IMR-90 (cell line): ENCODE results near the gene SARNP. TPM values are rescaled to one million over a fixed set of nuclear protein-coding genes. Genes with fewer than 3 reads are reported as not detected.
"Not testable (repeated sequence)": the region's sequence is repeated elsewhere in the genome, so short reads cannot be mapped to it uniquely, and the experiment has no call there.

Source experiments
- ATAC-seq: fragments of 200-7000 bp; cut with Tn5 transposase; 2 replicates; pipeline ENCODE4 v1.9.1; 2020; ENCODE audit warnings: low read depth, mild to moderate bottlenecking, moderate library complexity
- BruUV-seq: library from RNA; stranded (reverse); fragments of 400-500 nt; replicated peaks from 2 replicates; lab custom pipeline; 2021; lab: Mats Ljungman, UMichigan
- CTCF ChIA-PET: fragments of 300-600 bp; formaldehyde crosslinking; extraction: SDS; loops from one replicate; lab custom pipeline; 2021; ENCODE audit warnings: antibody characterized with exemption; lab: Yijun Ruan, JAX
- POLR2A ChIA-PET: fragments of 300-600 bp; sonication (Branson Sonifier 250); formaldehyde crosslinking; loops from one replicate; lab custom pipeline; 2022; ENCODE audit warnings: antibody characterized with exemption; ENCODE audit not compliant: unreplicated experiment; lab: Charles Lee
- DNase-seq: peaks from one replicate; pipeline ENCODE4 v3.0.0; 2013
- H2AFZ ChIP-seq: replicated peaks from 2 replicates; pipeline ENCODE3; 2013; ENCODE audit warnings: low read length, mild to moderate bottlenecking; ENCODE audit not compliant: poor library complexity
- H2AK5ac ChIP-seq: 2 replicates; pipeline ENCODE4 v1.6.1; 2013; ENCODE audit warnings: low read depth, low read length, inconsistent platforms
- H2AK9ac ChIP-seq: replicated peaks from 2 replicates; pipeline ENCODE3; 2013; ENCODE audit warnings: mild to moderate bottlenecking, low read depth, low read length, moderate library complexity; ENCODE audit not compliant: poor library complexity
- H2BK120ac ChIP-seq: 2 replicates; pipeline ENCODE4 v1.6.1; 2013; ENCODE audit warnings: low read depth, low read length, inconsistent platforms
- H2BK15ac ChIP-seq: 3 replicates; pipeline ENCODE4 v1.6.1; 2013; ENCODE audit warnings: low read depth, low read length, inconsistent platforms
- H2BK20ac ChIP-seq: 2 replicates; pipeline ENCODE4 v1.6.1; 2013; ENCODE audit warnings: low read depth, mild to moderate bottlenecking, inconsistent platforms, low read length, moderate library complexity
- H2BK5ac ChIP-seq: 2 replicates; pipeline ENCODE4 v1.6.1; 2013; ENCODE audit warnings: mild to moderate bottlenecking, low read depth, low read length, inconsistent platforms; ENCODE audit not compliant: poor library complexity, severe bottlenecking
- H3K14ac ChIP-seq: replicated peaks from 2 replicates; pipeline ENCODE4 v1.6.1; 2013; ENCODE audit warnings: low read depth, low read length, inconsistent platforms
- H3K18ac ChIP-seq: 2 replicates; pipeline ENCODE4 v1.6.1; 2013; ENCODE audit warnings: low read depth, low read length, control low read depth
- H3K23ac ChIP-seq: 2 replicates; pipeline ENCODE4 v1.6.1; 2013; ENCODE audit warnings: low read depth, low read length, inconsistent platforms
- H3K27ac ChIP-seq: 2 replicates; pipeline ENCODE4 v1.5.1; 2013; ENCODE audit warnings: mild to moderate bottlenecking, control low read depth, low read length; ENCODE audit not compliant: insufficient read depth
- H3K27me3 ChIP-seq: 2 replicates; pipeline ENCODE4 v1.6.1; 2013; ENCODE audit warnings: low read length; ENCODE audit not compliant: control insufficient read depth, insufficient read depth
- H3K36me3 ChIP-seq: 2 replicates; pipeline ENCODE4 v1.6.1; 2013; ENCODE audit warnings: low read length, mixed read lengths; ENCODE audit not compliant: control insufficient read depth, insufficient read depth
- H3K4ac ChIP-seq: 2 replicates; pipeline ENCODE4 v1.6.1; 2013; ENCODE audit warnings: low read depth, low read length, inconsistent platforms
- H3K4me1 ChIP-seq: 2 replicates; pipeline ENCODE4 v1.6.1; 2013; ENCODE audit warnings: low read length, mixed read lengths; ENCODE audit not compliant: control insufficient read depth, insufficient read depth
- H3K4me2 ChIP-seq: 2 replicates; pipeline ENCODE4 v1.6.1; 2013; ENCODE audit warnings: low read depth, mild to moderate bottlenecking, control low read depth, low read length, moderate library complexity
- H3K4me3 ChIP-seq: 2 replicates; pipeline ENCODE4 v1.5.1; 2013; ENCODE audit warnings: low read depth, mild to moderate bottlenecking, control low read depth, low read length, moderate library complexity; ENCODE audit not compliant: insufficient read depth
- H3K56ac ChIP-seq: 2 replicates; pipeline ENCODE4 v1.6.1; 2013; ENCODE audit warnings: low read length, inconsistent platforms; ENCODE audit not compliant: insufficient read depth; ENCODE audit errors: extremely low read depth
- H3K79me1 ChIP-seq, 2 experiments: 2 replicates each; pipeline ENCODE4 v1.6.1; 2013; ENCODE audit warnings: low read length in 2 of 2, inconsistent platforms in 1 of 2, low read depth in 1 of 2
- H3K9ac ChIP-seq: 2 replicates; pipeline ENCODE4 v1.6.1; 2013; ENCODE audit warnings: low read depth, low read length, control low read depth
- H3K9me1 ChIP-seq: 2 replicates; pipeline ENCODE4 v1.6.1; 2013; ENCODE audit warnings: low read length, inconsistent platforms; ENCODE audit not compliant: insufficient read depth
- H3K9me3 ChIP-seq: 2 replicates; pipeline ENCODE4 v1.6.1; 2013; ENCODE audit warnings: low read length; ENCODE audit not compliant: control insufficient read depth, insufficient read depth
- H4K20me1 ChIP-seq: 2 replicates; pipeline ENCODE4 v1.6.1; 2013; ENCODE audit warnings: low read length, inconsistent platforms; ENCODE audit not compliant: insufficient read depth
- H4K5ac ChIP-seq: 2 replicates; pipeline ENCODE4 v1.6.1; 2013; ENCODE audit warnings: mild to moderate bottlenecking, low read depth, low read length, control low read depth
- H4K8ac ChIP-seq, 2 experiments: 2 replicates each; pipeline ENCODE4 v1.6.1; 2013; ENCODE audit warnings: low read depth in 2 of 2, low read length in 2 of 2, control low read depth in 1 of 2, inconsistent platforms in 1 of 2
- H4K91ac ChIP-seq: 2 replicates; pipeline ENCODE4 v1.6.1; 2013; ENCODE audit warnings: low read depth, low read length, inconsistent platforms; ENCODE audit not compliant: insufficient read depth
- WGBS, 2 experiments: methylation state at CpG; one replicate each; pipeline versions ENCODE4 v1.1.5 to v1.1.7; 2013; ENCODE audit warnings: missing lambda C conversion rate in 2 of 2; ENCODE audit not compliant: insufficient read length in 1 of 2; ENCODE audit errors: extremely low coverage in 2 of 2; 5-methylcytosine and 5-hydroxymethylcytosine counted together
- dilution Hi-C: fragments of 300-500 bp; cut with HindIII; formaldehyde crosslinking; loops from one replicate; pipeline ENCODE4 v1.14.3; 2018; ENCODE audit warnings: low sequenced_read_pairs; ENCODE audit not compliant: unreplicated experiment
- in situ Hi-C: fragments of 300-500 bp; cut with MboI; formaldehyde crosslinking; loops from 3 replicates; pipeline ENCODE4 v1.14.3; 2019; ENCODE audit warnings: low sequenced_read_pairs, inconsistent platforms, mixed read lengths
- intact Hi-C: fragments of 100-400 bp; cut with micrococcal nuclease; formaldehyde crosslinking; loops from 2 replicates; pipeline ENCODE4 v1.10.0; 2022
- polyA plus RNA-seq, 3 experiments: library from polyadenylated mRNA; depleted of rRNA; stranded (reverse); fragments of >200 nt; gene quantifications; 2 replicates each; pipeline ENCODE4 v1.2.3, GENCODE V29; 2012; ENCODE audit warnings: low replicate concordance in 1 of 3
- total RNA-seq: library from RNA; depleted of rRNA; stranded (reverse); fragments of >200 nt; gene quantifications from 2 replicates; pipeline ENCODE4 v1.2.3, GENCODE V29; 2012

The SARNP gene
- total and polyA plus RNA-seq, 2 of the 4 experiments (the other 2 are of a cell fraction) = 46.8 to 103 TPM

DNA sequence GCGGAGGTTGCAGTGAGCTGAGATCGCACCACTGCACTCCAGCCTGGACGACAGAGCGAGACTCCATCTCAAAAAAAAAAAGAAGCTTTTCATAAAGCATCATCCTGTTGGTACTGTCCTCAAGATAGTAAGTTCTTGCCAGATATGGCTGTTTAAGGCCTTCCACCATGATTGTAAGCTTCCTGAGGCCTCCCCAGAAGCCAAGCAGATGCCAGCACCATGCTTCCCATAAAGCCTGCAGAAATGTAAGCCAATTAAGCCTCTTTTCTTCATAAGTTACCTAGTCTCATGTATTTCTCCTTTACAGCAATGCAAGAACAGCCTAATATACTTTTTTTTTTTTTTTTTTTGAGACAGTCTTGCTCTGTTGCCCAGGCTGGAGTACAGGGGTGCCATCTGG is 58.9 kb downstream of the SARNP start:
- POLR2A ChIA-PET, H2AK5ac ChIP-seq, H3K23ac ChIP-seq, H4K5ac ChIP-seq, H3K18ac ChIP-seq, H3K9me1 ChIP-seq, H4K20me1 ChIP-seq, H3K27me3 ChIP-seq, H4K91ac ChIP-seq, H2BK20ac ChIP-seq, H3K9me3 ChIP-seq, H3K9ac ChIP-seq, H3K4me2 ChIP-seq, H2AK9ac ChIP-seq, in situ Hi-C loops, H4K8ac ChIP-seq, DNase-seq, dilution Hi-C loops, H3K4me3 ChIP-seq, H3K14ac ChIP-seq, ATAC-seq, intact Hi-C loops, H2BK15ac ChIP-seq, H2BK5ac ChIP-seq, H2AFZ ChIP-seq, H3K56ac ChIP-seq, H2BK120ac ChIP-seq, H3K4ac ChIP-seq, CTCF ChIA-PET, H3K27ac ChIP-seq, H3K4me1 ChIP-seq, BruUV-seq: not testable (repeated sequence)
- peaks cover 12 to 41% of the 10 kb centered on the region in 2 experiments for H3K79me1 ChIP-seq
- 100% methylated on average over 1 of the region's 4 CpGs; no CpG with 5 or more reads in 1 of the 2 experiments for WGBS, 2 experiments
- peaks cover 35% of the 10 kb centered on the region for H3K36me3 ChIP-seq
